ENCODE measurements around the gene TPH2.

TPH2 gene

GRCh38 chr12:71940068-71940467 lies 1.4 kb downstream of the TPH2 start:
- no peak for TF ChIP-seq ZFX (IDR thresholded peaks at IDR 0.05)
- TF ChIP-seq, protein P1, sequence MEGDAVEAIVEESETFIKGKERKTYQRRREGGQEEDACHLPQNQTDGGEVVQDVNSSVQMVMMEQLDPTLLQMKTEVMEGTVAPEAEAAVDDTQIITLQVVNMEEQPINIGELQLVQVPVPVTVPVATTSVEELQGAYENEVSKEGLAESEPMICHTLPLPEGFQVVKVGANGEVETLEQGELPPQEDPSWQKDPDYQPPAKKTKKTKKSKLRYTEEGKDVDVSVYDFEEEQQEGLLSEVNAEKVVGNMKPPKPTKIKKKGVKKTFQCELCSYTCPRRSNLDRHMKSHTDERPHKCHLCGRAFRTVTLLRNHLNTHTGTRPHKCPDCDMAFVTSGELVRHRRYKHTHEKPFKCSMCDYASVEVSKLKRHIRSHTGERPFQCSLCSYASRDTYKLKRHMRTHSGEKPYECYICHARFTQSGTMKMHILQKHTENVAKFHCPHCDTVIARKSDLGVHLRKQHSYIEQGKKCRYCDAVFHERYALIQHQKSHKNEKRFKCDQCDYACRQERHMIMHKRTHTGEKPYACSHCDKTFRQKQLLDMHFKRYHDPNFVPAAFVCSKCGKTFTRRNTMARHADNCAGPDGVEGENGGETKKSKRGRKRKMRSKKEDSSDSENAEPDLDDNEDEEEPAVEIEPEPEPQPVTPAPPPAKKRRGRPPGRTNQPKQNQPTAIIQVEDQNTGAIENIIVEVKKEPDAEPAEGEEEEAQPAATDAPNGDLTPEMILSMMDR (conservative IDR thresholded peaks at IDR 0.05): no peak
- H3K27ac ChIP-seq: no peak overlapping the region

DNA sequence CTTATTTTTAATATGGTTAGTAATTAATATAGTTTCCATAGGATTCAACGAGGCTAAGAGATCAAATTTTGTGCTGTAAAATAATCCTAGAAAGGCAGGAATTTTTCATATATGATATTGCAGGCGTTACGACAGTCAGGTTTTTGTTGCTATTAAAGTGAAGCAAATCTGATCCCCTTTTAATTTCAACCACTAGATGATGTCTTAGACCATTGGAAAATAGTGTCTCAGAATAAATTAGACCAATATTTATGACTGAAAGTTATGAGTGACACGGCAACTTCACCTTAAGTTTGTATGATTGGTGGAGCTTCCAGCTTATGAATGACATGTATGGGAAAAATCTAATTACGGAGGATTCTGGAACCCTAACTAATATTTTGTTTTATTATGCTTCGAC lies 2.5 kb downstream of the TPH2 start:
- TF ChIP-seq ZFX (IDR thresholded peaks at IDR 0.05): no peak
- TF ChIP-seq, protein P1 (conservative IDR thresholded peaks at IDR 0.05): peak; percentile 7; the same call in 1 of the 2 replicates
- no peak overlapping the region for H3K27ac ChIP-seq

DNA sequence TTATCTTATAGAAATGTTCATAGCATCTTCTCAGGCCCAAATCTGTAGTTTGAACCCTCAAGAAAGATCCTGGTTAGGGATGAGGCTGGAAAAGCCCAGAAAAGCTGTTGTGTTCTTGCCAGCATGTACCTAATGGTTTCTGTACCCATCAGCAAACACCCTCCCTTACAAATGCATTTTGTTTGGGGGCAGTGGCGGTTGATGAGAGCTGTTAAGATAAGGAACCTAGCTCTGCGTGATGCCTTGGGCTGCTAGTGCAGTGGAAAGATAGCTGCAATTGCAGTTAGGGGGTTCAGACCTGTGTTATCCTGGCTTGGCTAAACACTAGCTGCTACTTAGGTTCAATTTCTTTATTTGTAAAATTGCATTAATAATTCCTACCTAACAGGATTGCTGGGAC lies 3.6 kb downstream of the TPH2 start:
- no peak overlapping the region for H3K27ac ChIP-seq
- TF ChIP-seq, protein P1 (conservative IDR thresholded peaks at IDR 0.05): no peak
- TF ChIP-seq ZFX (IDR thresholded peaks at IDR 0.05): no peak

DNA sequence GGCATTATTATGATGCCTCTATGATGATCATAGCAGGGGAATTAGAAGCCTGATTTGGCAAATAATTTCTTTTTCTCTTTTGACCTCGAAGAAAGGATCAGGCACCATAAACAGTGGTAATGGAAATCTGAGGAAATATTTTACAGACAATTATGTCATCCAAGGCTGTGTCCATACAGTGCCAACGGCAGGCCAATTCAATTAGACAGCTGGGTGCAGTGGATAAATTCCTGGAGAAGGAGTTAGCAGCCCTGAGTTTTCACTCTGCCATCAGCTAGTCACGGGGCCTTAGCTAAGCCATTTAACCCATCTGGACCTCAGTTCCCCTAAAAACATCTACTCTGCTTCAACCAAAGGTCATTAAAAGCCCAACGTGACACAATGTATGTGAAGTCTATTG lies 4.1 kb downstream of the TPH2 start:
- TF ChIP-seq, protein P1 (conservative IDR thresholded peaks at IDR 0.05): no peak
- no peak for TF ChIP-seq ZFX (IDR thresholded peaks at IDR 0.05)
- no peak overlapping the region for H3K27ac ChIP-seq

- no peak overlapping the region for H3K27ac ChIP-seq
- TF ChIP-seq ZFX (IDR thresholded peaks at IDR 0.05): no peak
- TF ChIP-seq, protein P1 (conservative IDR thresholded peaks at IDR 0.05): no peak
These were observed 6.5 kb downstream of the TPH2 start for GRCh38 chr12:71945121-71945520.

DNA sequence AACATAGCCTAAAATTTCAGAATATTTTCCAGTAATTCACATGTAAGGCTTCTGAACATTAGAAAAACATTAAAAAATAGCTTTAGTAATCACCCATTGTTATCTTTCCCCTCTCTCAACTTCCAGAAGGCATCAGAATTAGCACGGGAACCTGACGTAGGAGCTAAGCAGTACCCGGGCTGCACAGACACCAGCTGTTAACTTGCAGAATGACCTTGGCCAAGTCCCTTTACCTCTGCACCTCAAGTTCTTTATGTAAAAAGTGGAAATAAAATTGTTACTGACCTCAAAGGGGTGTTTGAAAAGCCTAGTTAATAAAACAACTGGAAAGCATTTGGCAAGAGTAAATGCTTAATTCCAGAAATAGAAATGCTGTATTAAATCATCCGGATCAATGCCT lies 7.2 kb downstream of the TPH2 start:
- H3K27ac ChIP-seq: no peak overlapping the region
- TF ChIP-seq ZFX (IDR thresholded peaks at IDR 0.05): no peak
- TF ChIP-seq, protein P1 (conservative IDR thresholded peaks at IDR 0.05): no peak

GRCh38 chr12:71947645-71948105 lies 9.0 kb downstream of the TPH2 start:
- no peak overlapping the region for H3K27ac ChIP-seq
- TF ChIP-seq ZFX (IDR thresholded peaks at IDR 0.05): no peak
- TF ChIP-seq, protein P1 (conservative IDR thresholded peaks at IDR 0.05): no peak
